Measurements from ENCODE around the gene TAB2. TPM values are rescaled to one million over a fixed set of nuclear protein-coding genes. Genes with fewer than 3 reads are reported as not detected.

Gene TAB2
- total RNA-seq, 1 experiment from 2014 or later, result 56.2 TPM

DNA sequence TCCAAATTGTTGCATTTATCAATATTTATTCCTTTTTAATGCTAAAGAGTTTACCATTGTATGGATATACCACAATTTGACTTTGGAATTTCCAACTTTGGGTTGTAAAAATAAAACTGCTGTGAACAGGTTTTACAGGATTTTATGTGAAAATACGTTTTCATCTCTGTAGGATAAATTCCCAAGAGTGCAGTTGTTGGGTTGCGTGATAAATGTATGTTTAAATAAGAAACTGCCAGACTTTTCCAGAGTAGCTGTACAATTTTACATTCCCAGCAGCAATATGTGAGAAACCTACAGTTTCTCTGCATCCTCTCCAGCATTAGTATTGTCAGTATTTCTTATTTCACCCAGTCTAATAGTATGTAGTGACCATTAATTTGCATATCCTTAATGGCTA lies 12.6 kb downstream of the TAB2 start:
- Histone ChIP-seq H3K4ac (ENCODE audit: low read depth, low read length) (no peak overlapping the region), H2AFZ (ENCODE audit: low read length) (no peak overlapping the region), H3K79me2 (ENCODE audit: insufficient read depth, low read length) (peaks cover 40% of the 10 kb centered on the region), H3K18ac (ENCODE audit: insufficient read length, low read depth, low read length) (no peak overlapping the region), H3K9me3 (ENCODE audit: control insufficient read depth, low read depth, low read length) (no peaks in the 10 kb centered on the region), H3K4me1 (ENCODE audit: insufficient read depth, low read length) (peaks cover 6% of the 10 kb centered on the region; the same call in 1 of the 2 replicates), H4K91ac (ENCODE audit: insufficient read length, low read depth, low read length) (no peak overlapping the region), H3K23me2 (ENCODE audit: insufficient read length, low read depth, low read length, poor library complexity, severe bottlenecking) (no peaks in the 10 kb centered on the region), H3T11ph (ENCODE audit: low read length) (no peak overlapping the region), H2BK5ac (ENCODE audit: insufficient read length, low read length) (no peak overlapping the region), H3K4me2 (ENCODE audit: insufficient read depth, insufficient read length, low read length) (no peak overlapping the region), H2BK15ac (ENCODE audit: low read depth, low read length) (no peak overlapping the region), H3K9ac (ENCODE audit: extremely low read depth, insufficient read length, low read length) (no peak overlapping the region), H2BK20ac (ENCODE audit: low read depth, low read length, poor library complexity, severe bottlenecking) (no peak overlapping the region), H3K56ac (ENCODE audit: insufficient read length, low read depth, low read length) (no peak overlapping the region), H3K79me1 (ENCODE audit: insufficient read depth, low read depth, low read length, poor library complexity, severe bottlenecking) (peaks cover 11% of the 10 kb centered on the region), H2BK120ac (ENCODE audit: low read depth, low read length, poor library complexity, severe bottlenecking) (no peak overlapping the region), H4K5ac (ENCODE audit: insufficient read length, low read depth, low read length) (no peak overlapping the region), H4K20me1 (ENCODE audit: control insufficient read depth, insufficient read depth, insufficient read length) (no peaks in the 10 kb centered on the region), H2BK12ac (ENCODE audit: insufficient read length, low read depth, low read length) (no peak overlapping the region), H3K14ac (ENCODE audit: insufficient read depth, low read length) (no peak overlapping the region), H4K8ac (replicated peaks; ENCODE audit: insufficient read length, low read depth, low read length) (no peak overlapping the region), H2AK5ac (ENCODE audit: insufficient read length, low read length) (no peak overlapping the region), H3K23ac (ENCODE audit: insufficient read length, low read depth, low read length) (no peak overlapping the region), H3K27ac (ENCODE audit: insufficient read length, low read depth, low read length) (no peak overlapping the region), H3K27me3 (ENCODE audit: insufficient read depth, low read length) (no peaks in the 10 kb centered on the region)
- TF ChIP-seq, protein P1, sequence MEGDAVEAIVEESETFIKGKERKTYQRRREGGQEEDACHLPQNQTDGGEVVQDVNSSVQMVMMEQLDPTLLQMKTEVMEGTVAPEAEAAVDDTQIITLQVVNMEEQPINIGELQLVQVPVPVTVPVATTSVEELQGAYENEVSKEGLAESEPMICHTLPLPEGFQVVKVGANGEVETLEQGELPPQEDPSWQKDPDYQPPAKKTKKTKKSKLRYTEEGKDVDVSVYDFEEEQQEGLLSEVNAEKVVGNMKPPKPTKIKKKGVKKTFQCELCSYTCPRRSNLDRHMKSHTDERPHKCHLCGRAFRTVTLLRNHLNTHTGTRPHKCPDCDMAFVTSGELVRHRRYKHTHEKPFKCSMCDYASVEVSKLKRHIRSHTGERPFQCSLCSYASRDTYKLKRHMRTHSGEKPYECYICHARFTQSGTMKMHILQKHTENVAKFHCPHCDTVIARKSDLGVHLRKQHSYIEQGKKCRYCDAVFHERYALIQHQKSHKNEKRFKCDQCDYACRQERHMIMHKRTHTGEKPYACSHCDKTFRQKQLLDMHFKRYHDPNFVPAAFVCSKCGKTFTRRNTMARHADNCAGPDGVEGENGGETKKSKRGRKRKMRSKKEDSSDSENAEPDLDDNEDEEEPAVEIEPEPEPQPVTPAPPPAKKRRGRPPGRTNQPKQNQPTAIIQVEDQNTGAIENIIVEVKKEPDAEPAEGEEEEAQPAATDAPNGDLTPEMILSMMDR (conservative IDR thresholded peaks at IDR 0.05), result no peak
- Mint-ChIP-seq H3K4me3 (no peak overlapping the region), H3K9me3 (no peaks in the 10 kb centered on the region), H3K27ac (no peak overlapping the region; a peak in 1 of 7 replicates), H3K27me3 (ENCODE audit: low read depth) (no peaks in the 10 kb centered on the region), H3K36me3 (ENCODE audit: insufficient read depth in 1 of 3, low read depth in 3 of 3) (no peaks in the 10 kb centered on the region; a peak in 1 of 7 replicates), H3K4me1 (peaks cover 62 to 66% of the 10 kb centered on the region in 2 experiments)
- DNase-seq, result no peak
- WGBS (ENCODE audit: extremely low coverage, insufficient read length, low lambda C conversion rate), result no CpG with 5 or more reads among the region's 2 CpGs
